ENCODE data around the gene PAX5.

PAX5 gene

GRCh38 chr9:37026931-37027581 is 7.0 kb downstream of the PAX5 start:
- Histone ChIP-seq H3K4me3 (peak overlapping the region in 5 of 7 experiments; percentile 0 to 35 (median 18)), H3K27ac (peak overlapping the region in 1 of 21 experiments; percentile 12)

GRCh38 chr9:37026113-37026930 is 7.7 kb downstream of the PAX5 start:
- Histone ChIP-seq H3K4me3 (peak overlapping the region in 5 of 7 experiments; percentile 14 to 35 (median 24)), H3K27ac (peak overlapping the region in 1 of 21 experiments; percentile 12)

GRCh38 chr9:37025823-37026112 is 8.3 kb downstream of the PAX5 start:
- Histone ChIP-seq H3K4me3 (peak overlapping the region in 6 of 7 experiments; percentile 10 to 35 (median 19)), H3K27ac (no peak overlapping the region)

GRCh38 chr9:37025071-37025822 is 8.8 kb downstream of the PAX5 start:
- Histone ChIP-seq H3K4me3 (peak overlapping the region in 6 of 7 experiments; percentile 10 to 35 (median 19)), H3K27ac (peak overlapping the region in 1 of 21 experiments; percentile 47)

GRCh38 chr9:37017546-37017945 is 16.5 kb downstream of the PAX5 start:
- H3K27ac ChIP-seq, result no peak overlapping the region
- no peak overlapping the region for H3K4me3 ChIP-seq

- no peak overlapping the region for H3K27ac ChIP-seq
- no peak overlapping the region for H3K4me3 ChIP-seq
Observed at GRCh38 chr9:37011530-37011929, 22.5 kb downstream of the PAX5 start.

GRCh38 chr9:37010976-37011375 is 23.1 kb downstream of the PAX5 start:
- H3K27ac ChIP-seq, result no peak overlapping the region
- H3K4me3 ChIP-seq, result no peak overlapping the region

GRCh38 chr9:37010180-37010579 is 23.9 kb downstream of the PAX5 start:
- Histone ChIP-seq H3K4me3 (no peak overlapping the region), H3K27ac (no peak overlapping the region)

GRCh38 chr9:37007295-37007694 is 26.8 kb downstream of the PAX5 start:
- Histone ChIP-seq H3K27ac (no peak overlapping the region), H3K4me3 (no peak overlapping the region)

- H3K4me3 ChIP-seq, result no peak overlapping the region
- no peak overlapping the region for H3K27ac ChIP-seq
Observed at GRCh38 chr9:37005517-37006140, 28.4 kb downstream of the PAX5 start.

GRCh38 chr9:37004424-37004935 is 29.6 kb downstream of the PAX5 start:
- Histone ChIP-seq H3K4me3 (no peak overlapping the region), H3K27ac (peak overlapping the region in 1 of 21 experiments; percentile 20)

GRCh38 chr9:37002413-37003217 is 31.5 kb downstream of the PAX5 start:
- H3K27ac ChIP-seq, result peak overlapping the region in 1 of 21 experiments; percentile 68
- no peak overlapping the region for H3K4me3 ChIP-seq

GRCh38 chr9:37002036-37002412 is 32.0 kb downstream of the PAX5 start:
- H3K4me3 ChIP-seq, result no peak overlapping the region
- peak overlapping the region in 1 of 21 experiments; percentile 68 for H3K27ac ChIP-seq

- Histone ChIP-seq H3K27ac (no peak overlapping the region), H3K4me3 (no peak overlapping the region)
Observed at GRCh38 chr9:37001459-37001858, 32.6 kb downstream of the PAX5 start.

- Histone ChIP-seq H3K4me3 (no peak overlapping the region), H3K27ac (no peak overlapping the region)
Observed at GRCh38 chr9:36999728-37000333, 34.2 kb downstream of the PAX5 start.

- no peak overlapping the region for H3K4me3 ChIP-seq
- H3K27ac ChIP-seq, result peak overlapping the region in 1 of 21 experiments; percentile 66
Observed at GRCh38 chr9:36997414-36997813, 36.7 kb downstream of the PAX5 start.

GRCh38 chr9:36996706-36997086 is 37.4 kb downstream of the PAX5 start:
- Histone ChIP-seq H3K27ac (peak overlapping the region in 1 of 21 experiments; percentile 66), H3K4me3 (no peak overlapping the region)

GRCh38 chr9:36995927-36996705 is 38.0 kb downstream of the PAX5 start:
- H3K27ac ChIP-seq, result peak overlapping the region in 1 of 21 experiments; percentile 66
- no peak overlapping the region for H3K4me3 ChIP-seq
